Astrocyte of the cerebellum (primary cell): Measurements from ENCODE around the gene SPP2.

ENCODE experiments used
- DNase-seq: peaks from one replicate; pipeline ENCODE4 v3.0.0-alpha.2; 2011; ENCODE audit warnings: low read depth
- H3K4me3 ChIP-seq: 2 replicates; pipeline ENCODE4 v1.5.1; 2011; ENCODE audit warnings: mild to moderate bottlenecking, low read depth, low read length, moderate library complexity
- in situ Hi-C: cut with HindIII; loops from 2 replicates; pipeline ENCODE4 v1.10.0; 2017; ENCODE audit warnings: low sequenced_read_pairs
- TF ChIP-seq, protein P1 (sequence below): IDR thresholded peaks from 2 replicates; pipeline ENCODE4 v1.5.1; 2012; ENCODE audit warnings: low read length, low read depth, moderate library complexity, mild to moderate bottlenecking; ENCODE audit errors: missing control alignments

SPP2 gene

DNA sequence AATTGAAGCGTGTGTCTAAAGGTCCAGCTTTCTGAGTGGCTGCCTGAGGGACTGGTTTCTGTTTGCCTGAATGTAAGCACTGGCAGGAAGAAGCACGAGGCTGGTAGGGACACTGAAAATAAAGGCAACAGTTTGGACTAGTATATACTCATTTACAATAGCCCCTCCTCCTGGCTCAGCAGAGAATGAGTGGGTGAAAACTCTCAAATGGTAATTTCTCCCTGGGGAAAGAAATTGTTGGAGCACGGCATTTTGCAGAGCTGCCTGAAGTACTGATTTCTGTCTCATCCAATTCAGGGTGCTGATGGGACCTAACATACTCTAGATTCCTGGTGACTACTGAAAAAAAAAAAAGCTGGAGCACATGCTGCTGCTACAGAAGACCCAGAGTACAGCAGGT is 17.3 kb upstream of the SPP2 start:
- no peak overlapping the region for H3K4me3 ChIP-seq
- TF ChIP-seq, protein P1, sequence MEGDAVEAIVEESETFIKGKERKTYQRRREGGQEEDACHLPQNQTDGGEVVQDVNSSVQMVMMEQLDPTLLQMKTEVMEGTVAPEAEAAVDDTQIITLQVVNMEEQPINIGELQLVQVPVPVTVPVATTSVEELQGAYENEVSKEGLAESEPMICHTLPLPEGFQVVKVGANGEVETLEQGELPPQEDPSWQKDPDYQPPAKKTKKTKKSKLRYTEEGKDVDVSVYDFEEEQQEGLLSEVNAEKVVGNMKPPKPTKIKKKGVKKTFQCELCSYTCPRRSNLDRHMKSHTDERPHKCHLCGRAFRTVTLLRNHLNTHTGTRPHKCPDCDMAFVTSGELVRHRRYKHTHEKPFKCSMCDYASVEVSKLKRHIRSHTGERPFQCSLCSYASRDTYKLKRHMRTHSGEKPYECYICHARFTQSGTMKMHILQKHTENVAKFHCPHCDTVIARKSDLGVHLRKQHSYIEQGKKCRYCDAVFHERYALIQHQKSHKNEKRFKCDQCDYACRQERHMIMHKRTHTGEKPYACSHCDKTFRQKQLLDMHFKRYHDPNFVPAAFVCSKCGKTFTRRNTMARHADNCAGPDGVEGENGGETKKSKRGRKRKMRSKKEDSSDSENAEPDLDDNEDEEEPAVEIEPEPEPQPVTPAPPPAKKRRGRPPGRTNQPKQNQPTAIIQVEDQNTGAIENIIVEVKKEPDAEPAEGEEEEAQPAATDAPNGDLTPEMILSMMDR = no peak
- DNase-seq = no peak
- in situ Hi-C loops = no loop called here

DNA sequence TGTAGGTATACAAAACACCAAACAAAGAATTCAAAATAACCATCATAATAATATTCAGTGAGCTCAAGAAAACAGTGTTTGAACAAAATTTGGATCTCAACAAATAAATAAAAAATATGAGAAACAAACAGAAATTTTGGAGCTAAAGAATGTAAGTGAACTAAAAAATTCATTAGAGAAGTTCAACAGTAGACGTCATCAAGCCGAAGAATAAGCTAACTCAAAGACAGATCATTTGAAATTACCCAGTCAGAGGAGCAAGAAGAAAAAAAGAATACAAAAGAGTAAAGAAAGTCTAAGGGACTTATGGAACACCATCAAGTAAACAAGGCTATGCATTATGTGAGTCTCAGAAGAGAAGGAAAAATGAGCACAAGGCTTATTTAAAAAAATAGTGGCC is 16.6 kb upstream of the SPP2 start:
- in situ Hi-C loops = no loop called here
- TF ChIP-seq, protein P1 = no peak
- DNase-seq = no peak
- H3K4me3 ChIP-seq = no peak overlapping the region

DNA sequence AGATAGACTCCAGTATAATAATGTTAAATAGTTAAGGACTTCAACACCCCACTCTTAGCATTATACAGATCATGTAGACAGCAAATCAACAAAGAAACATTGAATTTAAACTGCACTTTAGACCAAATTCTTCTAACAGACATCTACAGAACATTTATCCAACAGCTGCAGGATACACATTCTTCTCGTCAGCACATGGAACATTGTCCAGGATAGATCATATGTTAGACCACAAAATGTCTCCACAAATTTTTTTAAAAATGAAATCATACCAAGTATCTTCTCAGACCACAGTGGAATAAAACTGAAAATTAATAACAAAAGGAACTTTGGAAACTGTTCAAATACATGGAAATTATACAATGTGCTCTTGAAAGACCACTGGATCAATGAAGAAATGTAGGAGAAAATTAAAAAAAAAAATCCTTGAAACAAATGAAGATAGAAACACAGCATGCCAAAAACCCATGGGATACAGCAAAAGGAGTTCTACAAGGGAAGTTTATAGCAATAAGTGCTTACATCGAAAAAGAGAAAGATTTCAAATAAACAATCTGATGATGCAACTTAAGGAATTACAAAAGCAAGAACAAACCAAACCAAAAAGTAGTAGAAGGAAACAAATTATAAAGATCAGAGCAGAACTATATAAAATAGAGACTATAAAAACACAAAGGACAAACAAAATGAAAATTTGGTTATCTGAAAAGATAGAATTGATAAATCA is 12.3 kb upstream of the SPP2 start:
- H3K4me3 ChIP-seq = no peak overlapping the region
- TF ChIP-seq, protein P1 = no peak
- no peak for DNase-seq
- in situ Hi-C loops = no loop called here

DNA sequence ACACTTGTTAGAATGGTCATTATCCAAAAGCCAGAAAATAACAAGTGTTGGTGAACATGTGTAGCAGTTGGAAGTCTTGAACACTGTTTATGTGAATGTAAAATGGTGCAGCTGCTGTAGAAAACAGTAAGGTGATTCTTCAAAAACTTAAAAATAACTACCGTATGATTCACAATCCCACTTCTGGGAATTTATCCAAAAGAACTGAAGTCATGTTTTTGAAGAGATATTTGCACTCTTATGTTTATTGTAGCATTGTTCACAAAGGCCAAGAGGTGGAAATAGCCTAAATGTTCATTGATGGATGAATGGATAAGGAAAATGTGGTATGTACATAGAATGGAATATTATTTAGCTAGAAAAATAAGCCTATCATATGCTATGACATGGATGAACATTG is 6.3 kb upstream of the SPP2 start:
- no peak overlapping the region for H3K4me3 ChIP-seq
- peak; percentile 89 for DNase-seq
- TF ChIP-seq, protein P1 = no peak
- in situ Hi-C loops = no loop called here

DNA sequence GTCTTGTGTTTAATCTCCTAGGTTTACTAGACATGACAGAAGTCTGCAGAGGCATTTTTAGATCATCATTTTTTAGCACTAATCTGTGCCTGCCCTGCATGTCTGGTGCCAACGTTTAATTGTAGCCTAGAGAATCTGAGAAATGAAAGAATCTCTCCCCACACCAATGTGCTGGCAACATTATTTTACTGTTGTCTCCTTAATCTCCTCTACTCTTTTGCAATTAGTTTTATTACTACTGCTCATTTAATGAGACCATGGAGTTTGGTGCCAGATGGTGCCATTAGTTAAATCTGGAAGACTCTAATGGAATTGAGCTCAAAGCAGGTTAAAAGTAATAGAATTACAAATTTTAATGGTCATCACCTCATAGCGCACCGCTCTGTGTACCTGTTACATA is 4.0 kb upstream of the SPP2 start:
- no peak overlapping the region for H3K4me3 ChIP-seq
- DNase-seq = no peak
- in situ Hi-C loops = no loop called here
- TF ChIP-seq, protein P1 = no peak

DNA sequence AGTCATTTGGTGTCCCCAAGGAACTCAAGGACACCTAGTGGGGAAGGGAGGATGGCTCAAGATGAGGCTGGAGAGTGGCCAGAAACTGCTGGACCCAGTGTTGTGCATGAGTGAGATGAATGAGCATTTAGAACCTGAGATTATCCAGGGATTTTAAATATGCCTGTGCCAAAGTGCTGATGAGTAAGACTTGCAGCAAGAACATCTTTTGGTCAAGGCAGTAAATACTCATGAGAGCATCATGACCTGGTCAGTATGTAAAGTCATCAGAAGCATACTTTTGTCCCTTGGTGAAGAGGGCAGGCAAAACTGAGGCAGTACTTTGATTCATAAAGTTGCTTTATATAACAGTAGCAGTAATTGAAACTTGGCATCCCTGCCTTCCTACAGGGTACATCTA is 3.1 kb upstream of the SPP2 start:
- DNase-seq = no peak
- H3K4me3 ChIP-seq = no peak overlapping the region

More for the DNA sequence above, 3.1 kb upstream of the SPP2 start:
- TF ChIP-seq, protein P1 = no peak
- in situ Hi-C loops = no loop called here
